HG03439 (cell line): Measurements from ENCODE around the gene TNS1.

Source experiments
- ATAC-seq: cut with Tn5 transposase; IDR thresholded peaks from one replicate; pipeline ENCODE4 v1.9.1; 2021; ENCODE audit warnings: mild to moderate bottlenecking, moderate library complexity; ENCODE audit not compliant: unreplicated experiment

Gene TNS1

GRCh38 chr2:217856159-217856558 lies 146.6 kb downstream of the TNS1 start:
- ATAC-seq = no peak

GRCh38 chr2:217854684-217855420 lies 147.9 kb downstream of the TNS1 start:
- no peak for ATAC-seq

GRCh38 chr2:217853961-217854360 lies 148.8 kb downstream of the TNS1 start:
- ATAC-seq = no peak

GRCh38 chr2:217853301-217853881 lies 149.4 kb downstream of the TNS1 start:
- ATAC-seq = no peak

- no peak for ATAC-seq
Measured at GRCh38 chr2:217852555-217853211, 150.1 kb downstream of the TNS1 start.

DNA sequence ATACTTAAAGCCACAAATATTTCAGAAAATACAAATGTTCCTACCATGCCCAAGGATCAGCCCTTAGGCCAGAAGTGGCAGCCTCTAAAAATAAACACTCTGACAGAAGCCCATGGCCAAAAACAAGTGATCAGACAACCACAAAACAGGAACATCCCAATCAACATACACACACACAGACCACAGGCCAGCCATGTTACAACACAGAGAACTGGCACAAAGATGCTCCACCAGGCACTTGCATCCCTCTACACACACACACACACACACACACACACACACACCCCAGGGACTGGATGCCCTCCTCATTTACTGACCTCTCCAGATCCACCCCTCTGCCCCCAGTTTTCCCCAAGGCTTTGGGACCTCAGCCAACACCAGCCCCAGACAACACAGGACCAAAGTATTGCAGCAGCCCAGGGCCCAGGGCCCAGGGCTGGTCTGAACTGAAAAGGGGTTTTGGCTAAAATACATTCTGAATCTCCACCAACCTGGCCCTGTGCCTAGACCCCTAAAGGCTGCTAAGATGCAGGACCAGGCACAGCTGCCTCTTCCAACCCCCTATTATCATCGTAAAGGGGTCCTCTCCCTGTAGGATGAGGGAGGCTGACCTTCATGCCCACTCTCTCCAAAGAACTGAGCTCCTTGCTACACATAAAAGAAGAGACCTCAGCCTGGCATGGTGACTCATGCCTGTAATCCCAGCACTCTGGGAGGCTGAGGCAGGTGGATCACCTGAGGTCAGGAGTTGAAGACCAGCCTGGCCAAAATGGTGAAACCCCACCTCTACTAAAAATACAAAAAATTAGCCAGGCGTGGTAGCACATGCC lies 151.4 kb downstream of the TNS1 start:
- ATAC-seq = no peak

GRCh38 chr2:217849154-217849975 lies 153.4 kb downstream of the TNS1 start:
- ATAC-seq = no peak

DNA sequence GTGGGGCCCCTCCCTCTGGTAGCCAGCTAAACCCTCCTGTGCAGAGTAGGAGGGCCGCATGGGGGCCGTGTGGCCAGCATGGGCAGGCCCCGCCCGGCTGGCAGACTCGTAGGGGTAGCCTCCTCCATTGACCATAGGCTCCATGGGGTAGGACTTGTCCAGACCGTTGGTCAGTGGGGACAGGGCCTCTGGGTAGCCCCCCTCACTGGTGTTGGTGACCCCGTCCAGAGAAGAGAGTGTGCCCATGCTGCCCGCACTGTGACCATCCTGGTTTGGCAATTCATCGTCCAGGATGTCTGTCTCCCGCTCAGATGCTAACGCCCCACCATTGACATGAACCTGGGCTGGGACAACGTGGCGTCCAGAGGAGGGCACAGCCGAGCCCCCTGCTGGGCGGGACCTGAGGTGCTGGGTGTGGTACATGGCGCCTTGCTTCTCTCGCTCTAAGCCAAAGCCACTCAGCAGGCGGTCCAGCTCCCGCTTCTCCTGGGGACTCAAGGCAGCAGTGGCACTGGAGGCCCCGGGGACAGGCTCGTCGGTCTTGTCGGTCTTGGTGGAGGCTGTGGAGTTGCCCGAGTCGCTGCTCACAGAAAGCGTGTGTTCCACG lies 154.3 kb downstream of the TNS1 start:
- no peak for ATAC-seq

DNA sequence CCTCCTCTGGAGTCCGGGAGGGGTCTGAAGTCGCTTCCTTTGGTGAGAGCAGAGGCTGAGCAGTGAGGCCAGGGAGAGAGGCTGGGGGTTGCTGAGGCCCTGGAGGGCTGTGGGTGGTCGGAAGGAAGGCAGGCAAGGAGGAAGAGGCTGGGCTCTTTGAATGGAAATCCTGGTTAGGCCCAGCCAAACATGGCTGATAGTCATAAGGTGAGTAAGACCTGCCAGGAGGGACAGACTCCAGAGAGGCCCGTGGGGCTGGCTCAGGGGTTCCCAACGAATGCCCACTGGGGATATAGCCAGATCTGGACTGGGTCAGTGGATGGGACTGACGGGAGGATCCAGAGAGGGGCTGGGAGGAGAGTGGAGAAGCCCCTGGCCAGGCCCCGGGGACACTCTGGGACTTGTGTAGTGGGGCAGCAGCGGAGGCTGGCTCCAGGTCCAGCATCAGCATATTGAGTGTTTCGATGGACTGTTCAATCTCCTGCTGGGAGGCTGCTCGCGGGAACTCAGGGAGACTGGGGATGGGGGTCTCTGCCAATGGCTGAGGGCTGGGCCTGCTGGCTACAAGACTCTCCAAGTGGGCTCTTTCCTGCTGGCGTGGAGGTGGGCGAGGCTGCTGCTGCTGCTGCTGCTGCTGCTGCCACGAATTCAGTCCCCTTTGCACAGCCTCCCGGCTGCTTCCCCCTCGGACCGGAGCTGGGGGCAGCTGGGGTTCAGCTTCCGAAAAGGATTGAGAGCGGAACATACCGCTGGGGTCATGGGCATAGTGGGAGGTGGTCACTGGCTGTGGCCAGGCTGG lies 155.0 kb downstream of the TNS1 start:
- no peak for ATAC-seq

- ATAC-seq = no peak
Measured at GRCh38 chr2:217847115-217847514, 155.7 kb downstream of the TNS1 start.

DNA sequence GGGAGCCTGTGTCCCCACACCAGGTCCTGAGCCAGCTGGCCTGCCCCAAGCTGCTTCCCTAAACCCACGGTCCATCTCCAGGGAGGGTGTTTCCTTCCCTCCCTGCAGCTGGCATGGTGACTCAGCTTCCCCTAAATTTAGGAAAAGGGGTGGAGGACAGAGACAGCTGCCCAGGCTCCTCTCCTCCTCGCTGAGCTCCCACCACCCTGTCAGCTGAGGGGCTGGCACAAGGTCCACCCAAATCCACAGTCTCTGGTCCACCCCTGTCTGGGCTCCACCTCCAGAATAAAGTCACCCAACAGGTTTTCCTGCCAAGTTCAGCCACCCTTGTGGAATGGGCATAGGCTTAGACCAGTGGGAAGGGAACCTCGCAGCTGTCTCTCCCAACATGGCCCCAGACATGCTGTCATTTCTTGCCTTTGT lies 156.5 kb downstream of the TNS1 start:
- no peak for ATAC-seq

DNA sequence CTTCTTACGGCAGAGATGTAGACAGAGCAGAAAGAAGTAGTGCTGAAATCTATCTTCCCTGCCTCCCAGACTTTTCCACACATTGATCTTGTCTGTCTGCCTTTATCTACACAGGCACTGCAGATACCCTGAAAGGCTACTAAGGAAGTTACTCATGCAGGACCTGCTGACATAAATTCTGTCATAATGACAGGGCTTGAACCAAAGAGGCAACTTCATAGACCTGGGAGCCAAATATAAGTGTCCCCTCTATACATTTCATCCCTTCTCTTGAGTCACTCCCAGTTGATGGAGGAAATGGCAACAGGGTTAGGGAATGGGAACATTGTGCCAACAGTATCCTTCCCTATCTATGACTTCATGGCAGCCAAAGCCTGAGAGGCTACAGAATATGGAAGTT lies 157.5 kb downstream of the TNS1 start:
- ATAC-seq = no peak

GRCh38 chr2:217844696-217845095 lies 158.1 kb downstream of the TNS1 start:
- no peak for ATAC-seq

DNA sequence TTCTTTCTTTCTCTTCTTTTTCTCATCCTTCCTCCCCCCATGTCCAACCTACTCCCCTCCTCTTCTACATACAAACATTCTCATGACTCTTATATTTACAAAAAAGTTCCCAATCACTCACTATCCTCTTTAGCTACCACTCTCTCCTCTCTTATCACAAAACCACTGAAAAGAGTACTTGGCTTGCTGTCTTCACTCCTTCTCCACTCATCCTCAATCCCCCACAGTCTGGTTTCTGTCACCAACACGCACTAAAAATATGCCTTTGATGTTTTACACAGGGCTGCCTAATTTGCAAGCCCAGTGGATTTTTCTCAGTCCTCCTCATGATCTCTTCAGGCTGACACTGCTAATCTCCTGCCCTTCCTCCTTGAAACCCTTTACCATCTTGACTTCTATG lies 159.5 kb downstream of the TNS1 start:
- ATAC-seq = no peak

DNA sequence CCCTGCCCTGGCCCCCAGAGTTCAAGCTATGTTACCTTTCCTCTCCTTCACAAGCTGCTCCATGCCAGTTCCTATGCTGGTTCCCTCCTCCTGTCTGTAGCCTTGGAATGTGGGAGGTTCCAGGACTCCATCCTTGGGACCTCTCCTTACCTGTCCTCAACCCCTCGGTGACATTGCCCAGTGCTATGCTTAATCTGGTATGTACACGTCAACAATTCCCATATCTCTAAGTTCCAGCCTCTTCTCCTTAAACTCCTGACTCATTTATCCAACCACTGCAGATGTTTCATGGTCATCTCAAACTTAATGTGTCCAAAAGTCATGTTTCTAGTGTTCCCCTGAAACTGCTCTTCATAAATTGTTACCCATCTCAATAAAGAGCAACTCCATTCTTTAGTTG lies 160.8 kb downstream of the TNS1 start:
- ATAC-seq = no peak

DNA sequence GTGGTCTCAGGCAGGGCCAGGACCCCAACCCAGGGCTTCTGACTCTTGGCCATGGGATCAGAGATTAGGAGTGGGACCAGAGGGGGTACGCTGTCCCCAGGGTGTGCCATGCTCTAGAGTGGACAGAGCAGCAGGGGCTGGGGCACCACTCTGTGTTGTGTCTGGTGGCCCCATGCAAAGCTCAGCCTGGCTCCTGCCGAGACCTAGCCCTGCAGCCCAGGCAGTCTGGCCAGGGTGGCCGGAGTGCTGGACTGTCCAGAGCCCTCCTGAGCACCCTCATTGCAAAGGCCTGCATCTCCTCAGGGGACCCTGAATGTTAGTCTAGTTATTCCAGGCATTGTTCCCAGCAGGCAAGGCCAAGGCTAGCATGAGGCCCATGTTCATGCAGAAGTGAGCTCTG lies 162.3 kb downstream of the TNS1 start:
- ATAC-seq = no peak

DNA sequence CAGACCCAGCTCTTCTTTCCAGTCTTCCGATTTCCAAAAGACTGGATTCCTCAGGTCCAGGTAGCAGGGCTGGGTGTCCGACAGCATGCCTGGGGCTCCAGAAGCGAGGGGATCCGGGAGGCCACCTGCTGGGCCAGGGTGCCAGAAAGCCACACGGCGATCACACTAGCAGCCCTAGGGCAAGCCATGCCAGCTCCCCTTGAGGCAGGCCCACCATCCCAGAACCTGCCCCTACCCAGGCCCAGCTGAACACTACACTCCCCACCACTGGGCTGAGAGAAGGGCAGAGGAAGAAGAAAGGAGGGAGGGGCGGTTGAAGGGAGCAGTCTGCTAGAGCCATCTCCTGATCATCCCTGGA lies 163.1 kb downstream of the TNS1 start:
- no peak for ATAC-seq

- no peak for ATAC-seq
Measured at GRCh38 chr2:217839073-217839749, 163.6 kb downstream of the TNS1 start.

- ATAC-seq = no peak
Measured at GRCh38 chr2:217838409-217838831, 164.4 kb downstream of the TNS1 start.
